Nephron (organoid): ENCODE data around the gene GHR.
A peak's percentile ranks its signal among the peaks of the same experiment; 100 is the strongest.

Source experiments
- H3K27ac Mint-ChIP-seq, 3 experiments: 2 replicates each; pipeline ENCODE4 v1.8.0; 2020; ENCODE audit warnings: mixed read lengths in 3 of 3, mild to moderate bottlenecking in 2 of 3, moderate library complexity in 1 of 3
- H3K27me3 Mint-ChIP-seq: 2 replicates; pipeline ENCODE4 v1.8.0; 2021; ENCODE audit warnings: low read depth, mild to moderate bottlenecking, moderate library complexity, mixed read lengths
- H3K36me3 Mint-ChIP-seq: 2 replicates; pipeline ENCODE4 v1.8.0; 2020; ENCODE audit warnings: low read depth, mixed read lengths
- H3K4me1 Mint-ChIP-seq: 2 replicates; pipeline ENCODE4 v1.8.0; 2020; ENCODE audit warnings: mixed read lengths
- H3K4me3 Mint-ChIP-seq, 3 experiments: 2 replicates each; pipeline ENCODE4 v1.8.0; 2020; ENCODE audit warnings: mild to moderate bottlenecking in 3 of 3, mixed read lengths in 3 of 3, moderate library complexity in 2 of 3
- H3K9me3 Mint-ChIP-seq: 2 replicates; pipeline ENCODE4 v1.8.0; 2020; ENCODE audit warnings: mixed read lengths
- CTCF ChIP-seq, 3 experiments: fragments of 200-600 bp; sonication (generic); IDR thresholded peaks; one replicate each; pipeline ENCODE4 v1.5.0; 2021; ENCODE audit warnings: antibody characterized with exemption in 3 of 3; ENCODE audit not compliant: unreplicated experiment in 3 of 3

The GHR gene

DNA sequence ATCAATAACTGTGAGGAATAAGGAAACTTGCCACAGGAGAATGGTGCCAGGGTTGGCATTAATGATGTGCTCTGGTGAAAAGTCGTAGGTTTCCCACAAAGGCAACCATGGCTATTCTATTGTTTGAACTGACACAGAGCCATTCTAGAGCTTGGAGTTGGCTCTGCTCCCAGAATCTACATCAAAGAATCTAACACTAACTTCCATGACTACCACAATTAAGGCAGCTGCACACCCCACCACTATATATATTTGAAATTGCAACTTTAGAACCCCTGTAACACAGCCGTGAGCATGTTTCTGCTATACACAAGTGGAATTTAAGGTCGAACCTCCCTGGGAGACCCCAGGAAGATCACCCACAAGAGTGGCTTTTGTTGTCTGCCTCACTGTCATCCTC is 243.6 kb downstream of the GHR start:
- Mint-ChIP-seq H3K4me3 (no peak overlapping the region), H3K27ac (peak overlapping the region in 1 of 3 experiments; percentile 29), H3K27me3 (no peaks in the 10 kb centered on the region), H3K36me3 (no peaks in the 10 kb centered on the region), H3K9me3 (peaks cover 16% of the 10 kb centered on the region), H3K4me1 (peaks cover 4% of the 10 kb centered on the region)
- TF ChIP-seq CTCF (IDR thresholded peaks at IDR 0.05; ENCODE audit: unreplicated experiment in 3 of 3): no peak

- Mint-ChIP-seq H3K27me3 (no peaks in the 10 kb centered on the region), H3K4me3 (no peak overlapping the region), H3K9me3 (peaks cover 18% of the 10 kb centered on the region), H3K36me3 (no peaks in the 10 kb centered on the region), H3K4me1 (peaks cover 4% of the 10 kb centered on the region), H3K27ac (no peak overlapping the region)
- TF ChIP-seq CTCF (IDR thresholded peaks at IDR 0.05; ENCODE audit: unreplicated experiment in 3 of 3): no peak
Observed at GRCh38 chr5:42668254-42668653, 245.0 kb downstream of the GHR start.

DNA sequence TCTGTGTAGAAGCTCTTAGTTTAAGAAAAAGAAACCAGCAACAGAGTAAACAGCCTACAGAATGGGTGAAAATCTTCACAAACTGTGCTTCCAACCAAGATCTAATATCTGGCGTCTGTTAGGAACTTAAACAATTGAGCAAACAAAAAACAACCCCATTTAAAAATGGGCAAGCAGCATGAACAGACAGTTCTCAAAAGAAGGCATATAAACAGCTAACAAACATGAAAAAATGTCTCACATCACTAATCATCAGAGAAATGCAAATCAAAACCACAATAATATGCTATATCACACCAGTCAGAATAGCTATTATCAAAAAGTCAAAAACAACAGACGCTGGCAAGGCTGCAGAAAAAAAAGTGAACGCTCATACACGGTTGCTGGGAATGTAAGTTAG is 249.7 kb downstream of the GHR start:
- Mint-ChIP-seq H3K36me3 (no peaks in the 10 kb centered on the region), H3K27ac (no peak overlapping the region), H3K4me1 (no peaks in the 10 kb centered on the region), H3K4me3 (no peak overlapping the region), H3K27me3 (no peaks in the 10 kb centered on the region), H3K9me3 (peaks cover 23% of the 10 kb centered on the region)
- TF ChIP-seq CTCF (IDR thresholded peaks at IDR 0.05; ENCODE audit: unreplicated experiment in 3 of 3): no peak

DNA sequence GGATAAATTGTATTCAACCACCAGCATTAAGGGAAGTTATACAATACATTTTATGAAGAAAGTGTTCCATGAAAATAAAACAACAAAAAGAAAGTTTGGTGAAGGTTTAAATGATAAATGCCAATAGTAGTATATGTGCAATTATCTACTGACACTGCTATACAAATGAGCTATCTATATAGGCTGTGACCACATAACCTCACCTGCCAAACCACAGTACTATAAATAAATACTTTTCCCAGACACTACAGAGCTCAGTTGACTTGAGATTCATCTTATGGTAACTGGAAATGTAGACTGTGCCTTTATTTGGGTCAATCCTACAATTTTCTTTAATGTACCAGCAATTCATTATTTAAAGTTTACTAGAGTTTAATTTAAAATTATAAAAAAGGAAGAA is 252.4 kb downstream of the GHR start:
- Mint-ChIP-seq H3K4me1 (no peaks in the 10 kb centered on the region), H3K36me3 (no peaks in the 10 kb centered on the region), H3K27ac (no peak overlapping the region), H3K9me3 (peaks cover 16% of the 10 kb centered on the region), H3K27me3 (no peaks in the 10 kb centered on the region), H3K4me3 (no peak overlapping the region)
- TF ChIP-seq CTCF (IDR thresholded peaks at IDR 0.05; ENCODE audit: unreplicated experiment in 3 of 3): no peak

DNA sequence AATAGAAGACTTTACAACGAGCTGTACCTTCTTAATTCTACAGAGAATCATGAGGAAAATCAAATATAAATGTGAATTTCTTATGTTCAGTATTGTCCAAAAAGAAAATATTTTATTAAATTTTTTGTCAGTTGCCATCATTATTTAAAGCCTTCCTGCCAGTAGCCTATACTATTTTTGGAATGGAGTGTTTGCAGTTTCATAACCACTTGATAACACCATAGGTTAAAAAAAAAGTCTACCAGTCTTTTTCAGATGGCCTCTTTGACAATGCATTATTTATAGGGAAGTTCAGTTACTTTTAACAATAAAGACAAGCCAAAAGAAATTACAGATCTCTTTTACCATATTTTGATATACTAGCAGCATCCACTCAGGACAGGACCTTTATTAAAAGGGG is 253.1 kb downstream of the GHR start:
- H3K4me1 Mint-ChIP-seq: no peaks in the 10 kb centered on the region
- no peak overlapping the region for H3K27ac Mint-ChIP-seq
- H3K27me3 Mint-ChIP-seq: no peaks in the 10 kb centered on the region
- peaks cover 14% of the 10 kb centered on the region for H3K9me3 Mint-ChIP-seq
- no peaks in the 10 kb centered on the region for H3K36me3 Mint-ChIP-seq
- H3K4me3 Mint-ChIP-seq: no peak overlapping the region
- TF ChIP-seq CTCF (IDR thresholded peaks at IDR 0.05; ENCODE audit: unreplicated experiment in 3 of 3): no peak

DNA sequence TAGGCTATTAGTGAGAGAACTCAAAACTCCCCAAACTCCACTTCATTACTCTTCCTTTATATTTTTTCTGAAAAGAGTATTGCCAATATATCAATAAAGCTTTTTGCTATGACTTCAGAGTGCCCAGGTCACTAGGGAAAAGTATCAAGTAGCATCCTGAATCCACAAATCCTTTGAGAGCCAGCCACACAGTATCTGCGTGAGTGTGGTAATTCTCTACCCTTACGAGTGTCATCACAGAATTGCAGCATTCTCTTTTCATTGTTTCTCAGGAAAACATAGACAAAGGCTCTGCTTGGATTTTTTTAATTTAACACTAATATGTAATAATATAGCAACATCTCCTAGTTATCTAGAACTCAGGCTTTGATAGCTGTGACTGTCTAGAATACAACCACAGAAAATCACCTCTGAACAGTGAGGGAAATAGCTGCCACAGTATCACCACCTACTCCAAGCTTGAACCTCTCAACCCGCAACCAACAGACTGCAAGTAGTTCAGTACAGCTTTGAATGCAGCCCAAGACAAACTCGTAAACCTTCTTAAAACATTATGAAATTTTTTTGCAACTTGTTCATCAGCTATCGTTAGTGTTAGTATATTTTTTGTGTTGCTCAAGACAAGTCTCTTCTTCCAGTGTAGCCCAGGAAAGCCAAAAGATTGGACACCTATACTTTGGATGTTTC is 254.1 kb downstream of the GHR start:
- Mint-ChIP-seq H3K4me3 (no peak overlapping the region), H3K27me3 (no peaks in the 10 kb centered on the region), H3K4me1 (no peaks in the 10 kb centered on the region), H3K27ac (no peak overlapping the region), H3K9me3 (peaks cover 9% of the 10 kb centered on the region), H3K36me3 (no peaks in the 10 kb centered on the region)
- no peak for TF ChIP-seq CTCF (IDR thresholded peaks at IDR 0.05; ENCODE audit: unreplicated experiment in 3 of 3)
